Measurements from ENCODE around the gene IFT20.

IFT20 gene

GRCh38 chr17:28364665-28365363, 29.5 kb upstream of the IFT20 start, which contains the start of gene SEBOX:
Gene SEBOX, minus strand, starts transcription at chr17:28365199. Its CDS starts 48 bp downstream, at chr17:28365151.
- no peak for DNase-seq (ENCODE audit: low read depth, low spot score)

GRCh38 chr17:28363776-28364650, 28.7 kb upstream of the IFT20 start:
- DNase-seq (ENCODE audit: low read depth, low spot score): no peak

GRCh38 chr17:28363186-28363585, 27.9 kb upstream of the IFT20 start:
- no peak for DNase-seq (ENCODE audit: low read depth, low spot score)

GRCh38 chr17:28357901-28358197, 22.6 kb upstream of the IFT20 start:
- no peak for DNase-seq (ENCODE audit: low read depth, low spot score)

DNA sequence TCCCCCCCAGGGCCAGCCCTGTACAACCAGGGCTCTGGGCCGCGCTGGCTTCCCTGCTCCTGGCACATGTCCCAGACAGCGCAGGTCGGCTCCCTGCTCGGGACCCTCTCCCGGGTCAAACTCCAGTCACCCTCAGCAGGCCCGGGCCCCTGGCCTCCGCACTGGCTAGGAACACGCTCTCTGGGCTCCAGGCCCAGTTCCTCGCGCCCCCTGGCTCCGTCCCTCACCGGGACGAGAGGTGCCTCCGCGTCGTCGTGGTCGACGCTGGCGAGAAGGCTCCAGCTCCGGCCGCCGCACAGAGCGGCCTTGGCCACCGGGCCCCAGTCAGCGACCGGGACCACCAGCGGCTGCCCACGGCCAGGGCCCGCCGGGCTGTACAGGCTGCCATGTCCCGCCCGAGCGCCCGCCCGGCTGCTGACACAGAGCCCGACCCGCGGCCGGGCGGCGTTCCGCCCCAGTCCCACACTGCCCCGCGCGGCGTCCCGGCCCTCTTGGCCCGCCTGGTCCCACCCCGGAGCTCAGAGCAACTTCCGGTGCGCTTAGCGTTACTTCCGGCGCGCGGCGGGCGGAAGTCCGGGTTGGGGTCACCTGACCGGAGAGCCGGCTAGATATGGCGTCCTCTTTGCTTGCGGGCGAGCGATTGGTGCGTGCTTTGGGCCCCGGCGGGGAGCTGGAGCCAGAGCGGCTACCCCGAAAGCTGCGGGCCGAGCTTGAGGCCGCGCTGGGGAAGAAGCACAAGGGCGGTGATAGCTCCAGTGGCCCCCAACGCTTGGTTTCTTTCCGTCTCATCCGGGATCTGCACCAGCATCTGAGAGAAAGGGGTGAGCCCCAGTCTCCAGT, 22.0 kb upstream of the IFT20 start, which contains the start of gene POLDIP2:
POLDIP2 (minus strand) TSS at position 467 of the 840 bp plus-strand sequence; CDS start at position 388, 79 bp downstream.
- peak; percentile 95 for DNase-seq (ENCODE audit: low read depth, low spot score)

DNA sequence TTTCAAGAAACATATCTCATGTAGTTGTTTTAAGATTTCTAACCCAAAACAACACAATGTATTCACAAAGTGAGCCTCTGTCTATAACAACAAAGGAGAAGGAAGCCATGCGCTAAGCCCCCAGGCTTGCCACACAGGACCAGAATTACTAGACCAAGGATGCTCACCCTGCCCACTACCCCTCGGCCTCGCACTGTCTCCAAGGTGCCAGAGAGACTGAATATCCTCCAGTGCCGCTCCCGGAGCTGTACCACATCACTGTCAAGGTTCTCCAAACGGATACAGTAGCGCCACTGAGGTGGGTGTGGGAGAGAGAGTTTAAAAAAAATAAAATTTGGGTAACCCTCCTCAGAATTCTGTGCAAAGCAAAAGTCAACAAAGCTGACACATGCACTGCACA, 15.0 kb upstream of the IFT20 start:
- no peak for DNase-seq (ENCODE audit: low read depth, low spot score)

GRCh38 chr17:28348979-28349378, 13.7 kb upstream of the IFT20 start:
- DNase-seq (ENCODE audit: low read depth, low spot score): no peak

DNA sequence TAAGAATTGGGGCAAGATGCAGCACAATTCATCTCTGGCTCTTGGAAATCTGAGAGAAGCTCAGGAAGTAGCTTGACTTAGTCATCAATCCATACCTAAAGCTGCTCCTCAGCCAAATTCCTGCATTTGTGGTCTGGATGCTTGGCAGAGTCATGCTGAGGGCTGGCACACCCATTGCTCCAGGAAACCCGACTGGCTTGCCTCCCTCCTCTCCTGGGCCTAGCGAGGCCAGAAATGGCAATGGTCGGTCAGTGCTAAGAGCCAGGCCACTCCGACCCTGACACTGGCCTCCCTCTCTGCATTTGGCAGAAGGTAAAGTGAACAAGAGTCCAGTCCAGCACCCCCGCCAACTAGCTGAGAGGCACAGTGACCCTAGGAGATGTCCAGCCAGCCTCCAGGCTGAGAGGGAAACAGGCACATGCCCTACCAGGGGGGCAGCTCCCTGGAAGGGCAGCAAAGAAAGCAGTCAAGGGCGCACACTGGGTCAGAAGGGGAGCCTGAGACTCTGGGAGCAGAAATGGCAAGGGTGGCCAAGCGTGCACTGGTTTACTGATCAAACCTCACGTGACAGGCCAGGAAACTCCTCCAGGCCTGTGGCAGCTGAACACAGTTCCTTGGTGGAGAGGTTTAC, 12.1 kb upstream of the IFT20 start:
- no peak for DNase-seq (ENCODE audit: low read depth, low spot score)

DNA sequence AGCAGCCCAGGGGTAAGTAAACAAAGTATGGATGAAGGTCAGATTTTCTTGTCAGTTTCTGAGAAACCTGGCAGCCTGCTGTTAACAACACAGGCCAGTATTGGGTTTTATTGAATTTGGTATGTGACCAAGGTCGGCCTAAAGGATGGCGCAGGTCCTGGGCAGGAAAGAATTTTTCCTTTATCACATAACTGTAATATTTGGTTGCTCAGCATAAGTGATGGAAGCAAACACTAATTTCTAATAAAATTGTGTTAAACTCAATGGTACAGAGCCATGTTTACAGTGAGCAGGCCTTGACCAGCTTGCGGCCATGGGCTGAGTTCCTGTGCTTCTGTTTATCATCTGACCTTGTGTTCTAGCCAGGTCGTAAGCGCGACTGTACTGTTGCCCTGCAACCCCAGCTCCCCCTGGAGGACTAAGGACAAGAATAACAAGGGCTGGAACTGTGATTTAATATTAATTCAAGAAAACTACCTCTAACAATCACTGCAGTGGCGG, 11.5 kb upstream of the IFT20 start:
- peak; percentile 22 for DNase-seq (ENCODE audit: low read depth, low spot score)

- no peak for DNase-seq (ENCODE audit: low read depth, low spot score)
These were observed 10.9 kb upstream of the IFT20 start for GRCh38 chr17:28346199-28346580.

- no peak for DNase-seq (ENCODE audit: low read depth, low spot score)
These were observed 10.3 kb upstream of the IFT20 start for GRCh38 chr17:28345419-28346198.

- DNase-seq (ENCODE audit: low read depth, low spot score): no peak
These were observed 9.2 kb upstream of the IFT20 start for GRCh38 chr17:28344435-28344901.

- no peak for DNase-seq (ENCODE audit: low read depth, low spot score)
These were observed 8.7 kb upstream of the IFT20 start for GRCh38 chr17:28344011-28344410.

DNA sequence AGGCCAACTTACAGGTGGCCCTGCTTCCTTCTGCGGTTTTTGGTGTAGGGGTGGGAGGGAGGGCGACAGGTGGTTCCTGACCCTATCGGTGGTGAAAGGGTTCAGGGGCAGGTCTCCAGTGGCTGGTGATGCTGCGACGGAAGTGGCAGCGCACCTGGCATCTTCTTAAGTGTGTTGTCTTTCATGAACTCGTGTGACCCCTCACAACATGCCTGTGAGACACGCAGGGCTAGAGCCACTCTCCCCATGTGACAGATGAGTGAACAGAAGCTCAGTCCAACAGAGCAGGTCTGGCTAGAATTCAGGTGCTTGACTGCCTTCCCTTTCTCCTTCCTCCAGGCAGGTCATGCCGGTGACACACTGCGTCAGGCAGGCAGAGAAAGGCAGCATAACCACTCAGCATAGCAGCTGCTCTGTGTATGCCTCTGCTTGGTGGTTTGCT, 8.2 kb upstream of the IFT20 start:
- no peak for DNase-seq (ENCODE audit: low read depth, low spot score)

DNA sequence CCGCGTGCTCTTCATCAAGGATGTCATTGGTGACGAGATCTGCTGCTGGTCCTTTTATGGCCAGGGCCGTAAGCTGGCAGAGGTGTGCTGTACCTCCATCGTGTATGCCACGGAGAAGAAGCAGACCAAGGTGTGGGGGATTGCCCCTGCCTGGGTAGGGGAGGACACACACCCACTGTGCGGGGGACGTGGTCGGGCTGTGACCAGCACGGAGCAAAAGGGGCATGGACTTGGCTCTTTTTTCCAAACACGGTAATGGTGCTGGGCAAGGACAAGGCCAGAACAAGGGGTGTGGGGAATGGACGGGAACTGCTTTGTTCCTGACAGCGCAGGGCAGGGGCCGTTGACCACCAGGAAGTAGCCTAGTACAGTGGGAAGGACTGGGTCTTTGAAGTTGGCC, 7.0 kb upstream of the IFT20 start:
- no peak for DNase-seq (ENCODE audit: low read depth, low spot score)

GRCh38 chr17:28341516-28341915, 6.2 kb upstream of the IFT20 start:
- DNase-seq (ENCODE audit: low read depth, low spot score): no peak

DNA sequence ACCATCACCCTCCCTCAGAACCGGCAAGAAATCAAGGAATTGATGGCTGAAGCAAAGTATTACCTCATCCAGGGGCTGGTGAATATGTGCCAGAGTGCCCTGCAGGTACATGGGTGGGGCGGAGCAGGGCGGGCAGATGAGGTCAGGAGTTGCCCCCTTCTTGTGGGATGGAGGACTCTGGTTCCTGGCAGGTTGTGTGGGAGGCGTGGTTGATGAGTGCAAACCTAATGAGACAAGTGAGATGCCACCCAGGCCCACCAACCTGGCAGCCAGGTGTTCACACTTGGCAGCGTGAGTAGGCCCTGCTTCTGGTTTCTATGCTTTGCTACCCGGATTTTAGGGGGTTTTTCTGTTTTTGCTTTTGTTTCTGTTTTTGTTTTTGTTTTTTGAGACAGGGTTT, 5.1 kb upstream of the IFT20 start:
- DNase-seq (ENCODE audit: low read depth, low spot score): no peak

DNA sequence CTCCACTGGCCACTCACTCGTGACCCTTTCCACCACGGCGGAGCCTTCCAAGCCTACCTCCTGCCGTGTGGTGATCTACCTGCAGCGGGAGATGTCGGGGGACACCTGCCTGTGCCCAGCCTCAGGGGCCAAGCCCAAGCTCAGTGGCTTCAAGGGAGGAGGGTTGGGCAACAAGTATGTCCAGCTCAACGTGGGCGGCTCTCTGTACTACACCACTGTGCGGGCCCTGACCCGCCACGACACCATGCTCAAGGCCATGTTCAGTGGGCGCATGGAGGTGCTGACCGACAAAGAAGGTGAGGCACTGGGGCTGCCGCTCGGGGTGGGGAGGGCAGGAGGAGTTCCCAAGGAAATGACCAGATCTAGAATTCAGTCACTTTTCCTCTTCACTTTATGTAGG, 4.2 kb upstream of the IFT20 start:
- no peak for DNase-seq (ENCODE audit: low read depth, low spot score)

DNA sequence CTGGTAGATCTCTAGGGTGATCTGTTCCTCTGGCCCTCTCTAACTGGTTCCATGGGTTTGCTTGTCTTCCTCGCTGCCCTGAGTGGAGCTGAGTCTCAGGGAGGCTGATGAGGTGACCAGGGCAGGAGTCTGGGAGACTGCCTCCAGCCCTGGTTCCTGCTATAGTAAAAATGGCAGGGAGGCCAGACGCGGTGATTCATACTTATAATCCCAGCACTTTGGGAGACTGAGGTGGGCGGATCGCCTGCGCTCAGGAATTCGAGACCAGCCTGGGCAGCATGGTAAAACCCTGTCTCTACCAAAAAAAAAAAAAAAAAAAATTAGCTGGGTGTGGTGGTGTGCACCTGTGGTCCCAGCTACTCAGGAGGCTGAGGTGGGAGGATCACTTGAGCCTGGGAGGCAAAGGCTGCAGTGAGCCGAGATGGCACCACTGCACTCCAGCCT, 3.5 kb upstream of the IFT20 start:
- peak; percentile 33 for DNase-seq (ENCODE audit: low read depth, low spot score)

DNA sequence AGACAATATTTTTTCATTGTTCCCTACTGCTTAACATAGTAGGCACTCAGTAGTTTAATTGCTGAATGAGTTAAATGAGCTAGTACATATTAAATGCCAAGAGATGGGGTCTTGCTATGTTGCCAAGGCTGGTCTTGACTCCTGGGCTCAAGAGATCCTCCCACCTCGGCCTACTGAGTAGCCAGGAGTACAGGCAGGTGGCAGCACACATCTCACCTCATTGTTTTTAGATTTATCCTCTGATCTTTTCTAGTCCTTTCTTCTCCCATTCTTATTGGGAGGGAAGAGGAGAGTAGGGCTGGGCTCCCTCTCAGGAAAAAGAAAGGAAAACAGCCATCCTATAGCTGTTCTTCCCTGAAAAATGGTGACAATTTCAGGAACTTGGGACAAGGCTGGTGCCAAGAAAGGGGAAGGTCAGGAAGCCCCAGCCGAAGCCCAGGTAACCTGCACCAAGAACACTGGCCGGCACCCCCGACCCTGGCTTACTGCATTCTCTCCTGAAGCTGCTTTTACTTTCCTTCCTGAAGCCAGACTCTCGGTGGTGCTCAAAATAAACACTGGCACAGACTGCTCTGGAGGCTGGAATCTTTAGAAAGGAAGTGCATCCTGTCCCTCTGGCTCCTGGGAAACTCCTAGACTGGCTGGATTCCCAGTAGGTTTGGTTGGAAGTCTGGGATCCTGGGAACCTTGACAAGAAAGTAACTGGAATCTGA, 2.9 kb upstream of the IFT20 start:
- DNase-seq (ENCODE audit: low read depth, low spot score): peak; percentile 21
